ENCODE results near the gene PHLDA2. TPM values are rescaled to one million over a fixed set of nuclear protein-coding genes. Genes with fewer than 3 reads are reported as not detected.

Gene PHLDA2
- total RNA-seq, 2 experiments from 2014 or later, result 3.6 to 3.7 TPM

- no peak for DNase-seq
- H3K27ac Mint-ChIP-seq, result no peak overlapping the region
- intact Hi-C loops (cut with micrococcal nuclease), result no loop called here
- peaks cover 16% of the 10 kb centered on the region for H3K36me3 Mint-ChIP-seq (ENCODE audit: low read depth)
- no peak overlapping the region for H3K4me3 Mint-ChIP-seq
- ChIA-PET CTCF (interaction anchor here (1.1 to 3.0 kb wide), 4 partner anchors 12 to 371 kb away, joined by 3 to 14 read pairs (median 10); partner anchors contain the start of gene PHLDA2), POLR2A (no interaction called here)
- ATAC-seq, result no peak
- H3K4me1 Mint-ChIP-seq (ENCODE audit: low read depth), result peaks cover 12% of the 10 kb centered on the region
- no peak for TF ChIP-seq CTCF (IDR thresholded peaks at IDR 0.05)
- H3K9me3 Mint-ChIP-seq, result no peaks in the 10 kb centered on the region
- H3K27me3 Mint-ChIP-seq, result no peaks in the 10 kb centered on the region
These were observed 24.8 kb downstream of the PHLDA2 start for GRCh38 chr11:2904153-2905052.

- Mint-ChIP-seq H3K9me3 (no peaks in the 10 kb centered on the region), H3K4me3 (peak overlapping the region; percentile 32), H3K36me3 (ENCODE audit: low read depth) (peaks cover 18% of the 10 kb centered on the region), H3K27me3 (no peaks in the 10 kb centered on the region), H3K27ac (no peak overlapping the region), H3K4me1 (ENCODE audit: low read depth) (peaks cover 20% of the 10 kb centered on the region)
- CTCF ChIA-PET, result interaction anchor here (1.8 to 3.0 kb wide), 4 partner anchors 11 to 188 kb away, joined by 5 to 14 read pairs (median 10); partner anchors contain the start of gene PHLDA2
- ATAC-seq (no peak), DNase-seq (no peak)
- POLR2A ChIA-PET, result interaction anchor here (0.6 to 3.2 kb wide), 5 partner anchors 11 to 40 kb away, joined by 3 to 15 read pairs (median 3); no protein-coding TSS in a partner anchor
- intact Hi-C loops (cut with micrococcal nuclease), result no loop called here
- no peak for TF ChIP-seq CTCF (IDR thresholded peaks at IDR 0.05)
These were observed 25.6 kb downstream of the PHLDA2 start for GRCh38 chr11:2903672-2904011.

- CTCF ChIA-PET, result interaction anchor here (1.0 to 3.0 kb wide), 8 partner anchors 11 to 598 kb away, joined by 3 to 14 read pairs (median 5); partner anchors contain the start of gene PHLDA2
- TF ChIP-seq CTCF (IDR thresholded peaks at IDR 0.05), result no peak
- peaks cover 26% of the 10 kb centered on the region for H3K4me1 Mint-ChIP-seq (ENCODE audit: low read depth)
- H3K4me3 Mint-ChIP-seq, result peak overlapping the region; percentile 66
- DNase-seq (no peak), ATAC-seq (no peak)
- intact Hi-C loops (cut with micrococcal nuclease), result no loop called here
- no peak overlapping the region for H3K27ac Mint-ChIP-seq
- H3K9me3 Mint-ChIP-seq, result no peaks in the 10 kb centered on the region
- POLR2A ChIA-PET, result interaction anchor here (0.5 to 3.2 kb wide), 8 partner anchors 10 to 203 kb away, joined by 3 to 15 read pairs (median 4); partner anchors contain the start of genes KCNQ1OT1 and PHLDA2
- H3K36me3 Mint-ChIP-seq (ENCODE audit: low read depth), result peaks cover 18% of the 10 kb centered on the region
- H3K27me3 Mint-ChIP-seq, result no peaks in the 10 kb centered on the region
These were observed 26.2 kb downstream of the PHLDA2 start for GRCh38 chr11:2902784-2903671.

- intact Hi-C loops (cut with micrococcal nuclease), result no loop called here
- H3K9me3 Mint-ChIP-seq, result no peaks in the 10 kb centered on the region
- ATAC-seq (peak; percentile 93), DNase-seq (peak; percentile 97)
- CTCF ChIA-PET, result interaction anchor here (1.0 to 3.0 kb wide), 7 partner anchors 10 to 597 kb away, joined by 3 to 14 read pairs (median 5); partner anchors contain the start of gene PHLDA2
- H3K4me1 Mint-ChIP-seq (ENCODE audit: low read depth), result peaks cover 29% of the 10 kb centered on the region
- H3K27ac Mint-ChIP-seq, result no peak overlapping the region
- H3K4me3 Mint-ChIP-seq, result peak overlapping the region; percentile 66
- POLR2A ChIA-PET, result interaction anchor here (0.5 to 3.2 kb wide), 5 partner anchors 10 to 202 kb away, joined by 3 to 15 read pairs (median 5); partner anchors contain the start of genes KCNQ1OT1 and PHLDA2
- no peaks in the 10 kb centered on the region for H3K27me3 Mint-ChIP-seq
- TF ChIP-seq CTCF (IDR thresholded peaks at IDR 0.05), result no peak
- peaks cover 18% of the 10 kb centered on the region for H3K36me3 Mint-ChIP-seq (ENCODE audit: low read depth)
These were observed 27.1 kb downstream of the PHLDA2 start for GRCh38 chr11:2901854-2902783.
